GM23338 (cell line): Measurements from ENCODE around the gene ANKRD40CL. TPM values are rescaled to one million over a fixed set of nuclear protein-coding genes. Genes with fewer than 3 reads are reported as not detected.

ENCODE experiments used
- ATAC-seq: fragments of 200-7000 bp; cut with Tn5 transposase; 3 replicates; pipeline ENCODE4 v1.9.1; 2020
- DNase-seq: peaks from one replicate; pipeline ENCODE4 v3.0.0-alpha.2; 2015; ENCODE audit warnings: low spot score
- H2AFZ ChIP-seq: fragments of 200-600 bp; sonication (generic); 2 replicates; pipeline ENCODE4 v1.8.0; 2016; ENCODE audit warnings: antibody characterized with exemption, mild to moderate bottlenecking, moderate library complexity
- H3F3A ChIP-seq: fragments of 200-600 bp; sonication (generic); replicated peaks from 2 replicates; pipeline ENCODE4 v1.8.0; 2017; ENCODE audit warnings: antibody characterized with exemption, mixed run types, low read depth
- H3K27ac ChIP-seq: fragments of 200-600 bp; sonication (generic); 2 replicates; pipeline ENCODE4 v1.6.1; 2016; ENCODE audit warnings: low read depth
- H3K27me3 ChIP-seq: fragments of 200-600 bp; sonication (generic); 2 replicates; pipeline ENCODE4 v1.8.0; 2016; ENCODE audit warnings: mild to moderate bottlenecking, mixed run types, moderate library complexity; ENCODE audit not compliant: insufficient read depth
- H3K36me3 ChIP-seq: fragments of 200-600 bp; sonication (generic); 2 replicates; pipeline ENCODE4 v1.8.0; 2016; ENCODE audit warnings: mild to moderate bottlenecking; ENCODE audit not compliant: insufficient read depth
- H3K4me1 ChIP-seq: fragments of 200-600 bp; sonication (generic); 2 replicates; pipeline ENCODE4 v1.8.0; 2016; ENCODE audit warnings: mild to moderate bottlenecking, moderate library complexity; ENCODE audit not compliant: insufficient read depth
- H3K4me2 ChIP-seq: fragments of 200-600 bp; sonication (generic); 2 replicates; pipeline ENCODE4 v1.7.1; 2017; ENCODE audit warnings: mixed run types
- H3K4me3 ChIP-seq: fragments of 200-600 bp; sonication (generic); 2 replicates; pipeline ENCODE4 v1.6.1; 2016; ENCODE audit warnings: mixed run types
- H3K79me2 ChIP-seq: fragments of 200-600 bp; sonication (generic); replicated peaks from 2 replicates; pipeline ENCODE4 v1.8.0; 2017; ENCODE audit warnings: mild to moderate bottlenecking; ENCODE audit not compliant: insufficient read depth
- H3K9me2 ChIP-seq: fragments of 200-600 bp; sonication (generic); 2 replicates; pipeline ENCODE4 v1.8.0; 2017; ENCODE audit not compliant: insufficient read depth
- H4K20me1 ChIP-seq: fragments of 200-600 bp; sonication (generic); replicated peaks from 2 replicates; pipeline ENCODE4 v1.8.0; 2017; ENCODE audit warnings: mild to moderate bottlenecking; ENCODE audit not compliant: insufficient read depth
- H3K27ac Mint-ChIP-seq: 2 replicates; pipeline ENCODE4 v1.8.0; 2020; ENCODE audit warnings: inconsistent platforms, mild to moderate bottlenecking, moderate library complexity, mixed read lengths
- H3K27me3 Mint-ChIP-seq: 3 replicates; pipeline ENCODE4 v1.8.0; 2022; ENCODE audit warnings: low read depth, mild to moderate bottlenecking, moderate library complexity, mixed read lengths, inconsistent platforms; ENCODE audit not compliant: insufficient read depth, poor library complexity
- H3K36me3 Mint-ChIP-seq: 3 replicates; pipeline ENCODE4 v1.8.0; 2021; ENCODE audit warnings: low read depth, mild to moderate bottlenecking, inconsistent platforms, moderate library complexity, mixed read lengths
- H3K4me1 Mint-ChIP-seq: 3 replicates; pipeline ENCODE4 v1.8.0; 2020; ENCODE audit warnings: mild to moderate bottlenecking, inconsistent platforms, mixed read lengths
- H3K4me3 Mint-ChIP-seq: 3 replicates; pipeline ENCODE4 v1.8.0; 2021; ENCODE audit warnings: moderate library complexity, mild to moderate bottlenecking, inconsistent platforms, mixed read lengths
- H3K9me3 Mint-ChIP-seq: 3 replicates; pipeline ENCODE4 v1.8.0; 2020; ENCODE audit warnings: moderate library complexity, mild to moderate bottlenecking, inconsistent platforms, mixed read lengths
- CREB1 ChIP-seq: fragments of 250-450 bp; sonication (Bioruptor Pico); IDR thresholded peaks from 2 replicates; pipeline ENCODE4 v1.5.0; 2020; ENCODE audit warnings: low read depth, mild to moderate bottlenecking, moderate library complexity
- EZH2 ChIP-seq: fragments of 200-600 bp; sonication (generic); IDR thresholded peaks from one replicate; pipeline ENCODE4 v1.8.0; 2017; ENCODE audit warnings: antibody characterized with exemption, mild to moderate bottlenecking, low read depth; ENCODE audit not compliant: unreplicated experiment
- JUNB ChIP-seq: IDR thresholded peaks from one replicate; pipeline ENCODE4 v1.6.1; 2016; ENCODE audit warnings: antibody characterized with exemption; ENCODE audit not compliant: unreplicated experiment
- NANOG ChIP-seq: IDR thresholded peaks from 2 replicates; pipeline ENCODE4 v1.6.1; 2016; ENCODE audit warnings: antibody characterized with exemption, borderline replicate concordance
- POLR2AphosphoS5 ChIP-seq: IDR thresholded peaks from 2 replicates; pipeline ENCODE4 v1.6.1; 2016; ENCODE audit warnings: antibody characterized with exemption, low read depth
- STAT1 ChIP-seq: IDR thresholded peaks from one replicate; pipeline ENCODE4 v1.6.1; 2016; ENCODE audit warnings: antibody characterized with exemption; ENCODE audit not compliant: unreplicated experiment
- ZNF114 ChIP-seq: fragments of 250-450 bp; sonication (Bioruptor Pico); IDR thresholded peaks from 2 replicates; pipeline ENCODE4 v1.5.0; 2020; ENCODE audit warnings: mild to moderate bottlenecking, moderate library complexity
- ZNF331 ChIP-seq: fragments of 250-450 bp; sonication (Bioruptor Pico); IDR thresholded peaks from 2 replicates; pipeline ENCODE4 v1.5.0; 2020; ENCODE audit warnings: low read depth, mild to moderate bottlenecking, moderate library complexity
- polyA plus RNA-seq: library from polyadenylated mRNA; unstranded; fragments of >200 nt; fragmentation: Nextera tagmentation; extraction: Ambion mirVana; gene quantifications from 2 replicates; pipeline ENCODE4 v1.2.1, GENCODE V29; 2016
- total RNA-seq: library from RNA; depleted of rRNA; stranded (reverse); fragments of >200 nt; shearing (Covaris generic); gene quantifications from 2 replicates; pipeline ENCODE4 v1.2.3, GENCODE V29; 2014
- TF ChIP-seq, protein P1 (sequence below), 2 experiments: fragments of 200-600 bp in 1 of 2; sonication (generic) in 1 of 2; conservative IDR thresholded peaks; 2 replicates each; pipeline versions ENCODE4 v1.5.1 to v1.6.1; 2016 to 2017; ENCODE audit warnings: antibody characterized with exemption in 2 of 2, low read depth in 2 of 2, mild to moderate bottlenecking in 2 of 2, moderate library complexity in 1 of 2
- TF ChIP-seq, protein P2 (sequence below): IDR thresholded peaks from 2 replicates; pipeline ENCODE4 v1.6.1; 2016; ENCODE audit warnings: antibody characterized with exemption
- TF ChIP-seq, protein P3 (sequence below): IDR thresholded peaks from one replicate; pipeline ENCODE4 v1.6.1; 2018; ENCODE audit warnings: antibody characterized with exemption; ENCODE audit not compliant: unreplicated experiment

The ANKRD40CL gene
- total and polyA plus RNA-seq, 2 experiments from 2014 or later = not detected

DNA sequence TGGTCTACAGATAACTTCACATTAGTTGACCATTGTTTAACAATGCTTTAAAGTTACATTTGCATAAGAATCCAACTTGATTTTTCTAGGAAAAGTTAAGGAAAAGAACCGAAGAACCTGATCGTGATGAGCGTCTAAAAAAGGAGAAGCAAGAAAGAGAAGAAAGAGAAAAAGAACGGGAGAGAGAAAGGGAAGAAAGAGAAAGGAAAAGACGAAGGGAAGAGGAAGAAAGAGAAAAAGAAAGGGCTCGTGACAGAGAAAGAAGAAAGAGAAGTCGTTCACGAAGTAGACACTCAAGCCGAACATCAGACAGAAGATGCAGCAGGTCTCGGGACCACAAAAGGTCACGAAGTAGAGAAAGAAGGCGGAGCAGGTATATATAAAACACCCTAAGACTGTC is 21.7 kb downstream of the ANKRD40CL start:
- Mint-ChIP-seq H3K4me3 (no peak overlapping the region), H3K27ac (no peak overlapping the region), H3K36me3 (peaks cover 94% of the 10 kb centered on the region), H3K27me3 (peaks cover 2% of the 10 kb centered on the region), H3K4me1 (no peaks in the 10 kb centered on the region), H3K9me3 (no peaks in the 10 kb centered on the region)
- H2AFZ ChIP-seq = no peak overlapping the region
- ATAC-seq (no peak), DNase-seq (no peak)
- no peak overlapping the region for H3K27ac ChIP-seq
- TF ChIP-seq ZNF114 (CRISPR knock-in tag) (no peak), CREB1 (CRISPR knock-in tag) (no peak), STAT1 (no peak), ZNF331 (CRISPR knock-in tag) (no peak), JUNB (no peak), NANOG (no peak), EZH2 (no peak), POLR2AphosphoS5 (no peak)
- TF ChIP-seq, protein P1, sequence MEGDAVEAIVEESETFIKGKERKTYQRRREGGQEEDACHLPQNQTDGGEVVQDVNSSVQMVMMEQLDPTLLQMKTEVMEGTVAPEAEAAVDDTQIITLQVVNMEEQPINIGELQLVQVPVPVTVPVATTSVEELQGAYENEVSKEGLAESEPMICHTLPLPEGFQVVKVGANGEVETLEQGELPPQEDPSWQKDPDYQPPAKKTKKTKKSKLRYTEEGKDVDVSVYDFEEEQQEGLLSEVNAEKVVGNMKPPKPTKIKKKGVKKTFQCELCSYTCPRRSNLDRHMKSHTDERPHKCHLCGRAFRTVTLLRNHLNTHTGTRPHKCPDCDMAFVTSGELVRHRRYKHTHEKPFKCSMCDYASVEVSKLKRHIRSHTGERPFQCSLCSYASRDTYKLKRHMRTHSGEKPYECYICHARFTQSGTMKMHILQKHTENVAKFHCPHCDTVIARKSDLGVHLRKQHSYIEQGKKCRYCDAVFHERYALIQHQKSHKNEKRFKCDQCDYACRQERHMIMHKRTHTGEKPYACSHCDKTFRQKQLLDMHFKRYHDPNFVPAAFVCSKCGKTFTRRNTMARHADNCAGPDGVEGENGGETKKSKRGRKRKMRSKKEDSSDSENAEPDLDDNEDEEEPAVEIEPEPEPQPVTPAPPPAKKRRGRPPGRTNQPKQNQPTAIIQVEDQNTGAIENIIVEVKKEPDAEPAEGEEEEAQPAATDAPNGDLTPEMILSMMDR (conservative IDR thresholded peaks at IDR 0.05; ENCODE audit: low read depth in 2 of 2) = no peak
- TF ChIP-seq, protein P2, sequence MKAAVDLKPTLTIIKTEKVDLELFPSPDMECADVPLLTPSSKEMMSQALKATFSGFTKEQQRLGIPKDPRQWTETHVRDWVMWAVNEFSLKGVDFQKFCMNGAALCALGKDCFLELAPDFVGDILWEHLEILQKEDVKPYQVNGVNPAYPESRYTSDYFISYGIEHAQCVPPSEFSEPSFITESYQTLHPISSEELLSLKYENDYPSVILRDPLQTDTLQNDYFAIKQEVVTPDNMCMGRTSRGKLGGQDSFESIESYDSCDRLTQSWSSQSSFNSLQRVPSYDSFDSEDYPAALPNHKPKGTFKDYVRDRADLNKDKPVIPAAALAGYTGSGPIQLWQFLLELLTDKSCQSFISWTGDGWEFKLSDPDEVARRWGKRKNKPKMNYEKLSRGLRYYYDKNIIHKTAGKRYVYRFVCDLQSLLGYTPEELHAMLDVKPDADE = no peak
- TF ChIP-seq, protein P3, sequence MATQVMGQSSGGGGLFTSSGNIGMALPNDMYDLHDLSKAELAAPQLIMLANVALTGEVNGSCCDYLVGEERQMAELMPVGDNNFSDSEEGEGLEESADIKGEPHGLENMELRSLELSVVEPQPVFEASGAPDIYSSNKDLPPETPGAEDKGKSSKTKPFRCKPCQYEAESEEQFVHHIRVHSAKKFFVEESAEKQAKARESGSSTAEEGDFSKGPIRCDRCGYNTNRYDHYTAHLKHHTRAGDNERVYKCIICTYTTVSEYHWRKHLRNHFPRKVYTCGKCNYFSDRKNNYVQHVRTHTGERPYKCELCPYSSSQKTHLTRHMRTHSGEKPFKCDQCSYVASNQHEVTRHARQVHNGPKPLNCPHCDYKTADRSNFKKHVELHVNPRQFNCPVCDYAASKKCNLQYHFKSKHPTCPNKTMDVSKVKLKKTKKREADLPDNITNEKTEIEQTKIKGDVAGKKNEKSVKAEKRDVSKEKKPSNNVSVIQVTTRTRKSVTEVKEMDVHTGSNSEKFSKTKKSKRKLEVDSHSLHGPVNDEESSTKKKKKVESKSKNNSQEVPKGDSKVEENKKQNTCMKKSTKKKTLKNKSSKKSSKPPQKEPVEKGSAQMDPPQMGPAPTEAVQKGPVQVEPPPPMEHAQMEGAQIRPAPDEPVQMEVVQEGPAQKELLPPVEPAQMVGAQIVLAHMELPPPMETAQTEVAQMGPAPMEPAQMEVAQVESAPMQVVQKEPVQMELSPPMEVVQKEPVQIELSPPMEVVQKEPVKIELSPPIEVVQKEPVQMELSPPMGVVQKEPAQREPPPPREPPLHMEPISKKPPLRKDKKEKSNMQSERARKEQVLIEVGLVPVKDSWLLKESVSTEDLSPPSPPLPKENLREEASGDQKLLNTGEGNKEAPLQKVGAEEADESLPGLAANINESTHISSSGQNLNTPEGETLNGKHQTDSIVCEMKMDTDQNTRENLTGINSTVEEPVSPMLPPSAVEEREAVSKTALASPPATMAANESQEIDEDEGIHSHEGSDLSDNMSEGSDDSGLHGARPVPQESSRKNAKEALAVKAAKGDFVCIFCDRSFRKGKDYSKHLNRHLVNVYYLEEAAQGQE = no peak
- no peak overlapping the region for H3K4me3 ChIP-seq
- H3F3A ChIP-seq = no peaks in the 10 kb centered on the region
- H3K9me2 ChIP-seq = no peaks in the 10 kb centered on the region
- H3K4me2 ChIP-seq = no peak overlapping the region
- H3K4me1 ChIP-seq = no peaks in the 10 kb centered on the region
- peaks cover 98% of the 10 kb centered on the region for H3K36me3 ChIP-seq
- peaks cover 41% of the 10 kb centered on the region for H3K79me2 ChIP-seq
- no peaks in the 10 kb centered on the region for H3K27me3 ChIP-seq
- H4K20me1 ChIP-seq = peaks cover 48% of the 10 kb centered on the region
